GM12891 (cell line): ENCODE data around the gene SPDYE16.
"Not testable (repeated sequence)": the region's sequence is repeated elsewhere in the genome, so short reads cannot be mapped to it uniquely, and the experiment has no call there.

Experiments used
- DNase-seq: peaks from one replicate; pipeline ENCODE4 v3.0.0; 2011; ENCODE audit warnings: low spot score; ENCODE audit not compliant: insufficient read length
- FAIRE-seq: peaks from 2 replicates; lab custom pipeline; 2011; peaks lifted over from hg19 to GRCh38; lab: Jason Lieb, UNC

SPDYE16 gene

GRCh38 chr7:76502224-76502623 lies 40.9 kb downstream of the SPDYE16 start:
- not testable (repeated sequence) for DNase-seq, FAIRE-seq

- DNase-seq, result not testable (repeated sequence)
- peak; percentile 96 for FAIRE-seq
These were observed 43.2 kb downstream of the SPDYE16 start for GRCh38 chr7:76499924-76500241.

- not testable (repeated sequence) for DNase-seq, FAIRE-seq
These were observed 43.7 kb downstream of the SPDYE16 start for GRCh38 chr7:76499201-76499923.

GRCh38 chr7:76498583-76499200 lies 44.4 kb downstream of the SPDYE16 start:
- not testable (repeated sequence) for DNase-seq, FAIRE-seq

- not testable (repeated sequence) for FAIRE-seq
These were observed 45.0 kb downstream of the SPDYE16 start for GRCh38 chr7:76497918-76498582.

GRCh38 chr7:76495717-76496116 lies 47.4 kb downstream of the SPDYE16 start:
- DNase-seq, FAIRE-seq: not testable (repeated sequence)

More at GRCh38 chr7:76497918-76498582, 45.0 kb downstream of the SPDYE16 start:
- not testable (repeated sequence) for DNase-seq

GRCh38 chr7:76492139-76492538 lies 51.0 kb downstream of the SPDYE16 start:
- not testable (repeated sequence) for FAIRE-seq

GRCh38 chr7:76487969-76488368 lies 55.1 kb downstream of the SPDYE16 start:
- DNase-seq, FAIRE-seq: not testable (repeated sequence)

More at GRCh38 chr7:76492139-76492538, 51.0 kb downstream of the SPDYE16 start:
- DNase-seq, result not testable (repeated sequence)

GRCh38 chr7:76486618-76487017 lies 56.5 kb downstream of the SPDYE16 start:
- FAIRE-seq, result peak; percentile 99

GRCh38 chr7:76485822-76486610 lies 57.1 kb downstream of the SPDYE16 start:
- FAIRE-seq, result not testable (repeated sequence)

More at GRCh38 chr7:76486618-76487017, 56.5 kb downstream of the SPDYE16 start:
- DNase-seq, result not testable (repeated sequence)

GRCh38 chr7:76484456-76484855 lies 58.6 kb downstream of the SPDYE16 start:
- not testable (repeated sequence) for FAIRE-seq, DNase-seq

More at GRCh38 chr7:76485822-76486610, 57.1 kb downstream of the SPDYE16 start:
- not testable (repeated sequence) for DNase-seq

GRCh38 chr7:76483081-76483480 lies 60.0 kb downstream of the SPDYE16 start:
- not testable (repeated sequence) for FAIRE-seq

GRCh38 chr7:76482660-76483059 lies 60.4 kb downstream of the SPDYE16 start:
- DNase-seq, FAIRE-seq: not testable (repeated sequence)

More at GRCh38 chr7:76483081-76483480, 60.0 kb downstream of the SPDYE16 start:
- not testable (repeated sequence) for DNase-seq
